NCI-H2227 (cell line): ENCODE results near the gene RACGAP1.

ENCODE experiments used
- DNase-seq: peaks from one replicate; lab custom pipeline; 2025; ENCODE audit not compliant: unreplicated experiment; lab: John Stamatoyannopoulos, UW

Gene RACGAP1

GRCh38 chr12:49956663-49957569 is 68.4 kb downstream of the RACGAP1 start:
- no peak for DNase-seq

- no peak for DNase-seq
These were observed 69.2 kb downstream of the RACGAP1 start for GRCh38 chr12:49955899-49956662.

GRCh38 chr12:49954863-49955830 is 70.1 kb downstream of the RACGAP1 start:
- no peak for DNase-seq

GRCh38 chr12:49953961-49954846 is 71.1 kb downstream of the RACGAP1 start:
- no peak for DNase-seq

- DNase-seq: no peak
These were observed 72.1 kb downstream of the RACGAP1 start for GRCh38 chr12:49953151-49953550.

- no peak for DNase-seq
These were observed 72.8 kb downstream of the RACGAP1 start for GRCh38 chr12:49952391-49953055.

GRCh38 chr12:49951411-49952240 is 73.7 kb downstream of the RACGAP1 start:
- no peak for DNase-seq

- no peak for DNase-seq
These were observed 74.7 kb downstream of the RACGAP1 start, which contains the start of gene AQP2 for GRCh38 chr12:49950273-49951251. Gene AQP2 (plus strand): TSS chr12:49950737. CDS start chr12:49950831, 94 bp downstream.

- no peak for DNase-seq
These were observed 75.4 kb downstream of the RACGAP1 start for GRCh38 chr12:49949866-49950265.

GRCh38 chr12:49948866-49949845 is 76.1 kb downstream of the RACGAP1 start:
- no peak for DNase-seq

- no peak for DNase-seq
These were observed 77.6 kb downstream of the RACGAP1 start for GRCh38 chr12:49947593-49948226.

- DNase-seq: no peak
These were observed 78.8 kb downstream of the RACGAP1 start for GRCh38 chr12:49946497-49946896.

GRCh38 chr12:49946086-49946485 is 79.2 kb downstream of the RACGAP1 start:
- no peak for DNase-seq

GRCh38 chr12:49945394-49946080 is 79.8 kb downstream of the RACGAP1 start:
- peak; percentile 68 for DNase-seq

- no peak for DNase-seq
These were observed 80.6 kb downstream of the RACGAP1 start for GRCh38 chr12:49944718-49945117.
